H4 (cell line): Measurements from ENCODE around the gene KIF16B. TPM values are rescaled to one million over a fixed set of nuclear protein-coding genes. Genes with fewer than 3 reads are reported as not detected.
A peak's percentile ranks its signal among the peaks of the same experiment; 100 is the strongest.

ENCODE experiments used
- DNase-seq: peaks from one replicate; pipeline ENCODE4 v3.0.0-alpha.2; 2015; ENCODE audit warnings: low spot score
- total RNA-seq: library from RNA; depleted of rRNA; stranded (reverse); fragments of >200 nt; shearing (Covaris generic); gene quantifications from 2 replicates; pipeline ENCODE4 v1.2.3, GENCODE V29; 2014

Gene KIF16B
- total RNA-seq, 1 experiment from 2014 or later = 5.0 TPM

GRCh38 chr20:16437387-16437996, 135.8 kb downstream of the KIF16B start:
- no peak for DNase-seq

GRCh38 chr20:16434062-16434664, 139.1 kb downstream of the KIF16B start:
- DNase-seq = peak; percentile 61

DNA sequence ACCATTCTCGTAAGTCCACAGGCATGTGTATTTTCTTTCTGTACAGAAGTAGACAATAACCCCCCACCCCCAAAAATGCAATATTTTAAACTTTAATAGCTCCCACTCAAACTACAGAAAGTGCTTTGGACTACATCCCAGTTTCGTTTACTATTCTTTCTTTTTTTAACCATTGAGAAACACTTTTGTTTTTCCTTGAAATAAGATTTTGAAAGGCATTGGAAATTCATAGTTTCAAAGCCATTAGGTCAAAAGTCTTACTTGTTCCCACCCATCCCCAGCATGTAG, 140.0 kb downstream of the KIF16B start:
- DNase-seq = no peak

DNA sequence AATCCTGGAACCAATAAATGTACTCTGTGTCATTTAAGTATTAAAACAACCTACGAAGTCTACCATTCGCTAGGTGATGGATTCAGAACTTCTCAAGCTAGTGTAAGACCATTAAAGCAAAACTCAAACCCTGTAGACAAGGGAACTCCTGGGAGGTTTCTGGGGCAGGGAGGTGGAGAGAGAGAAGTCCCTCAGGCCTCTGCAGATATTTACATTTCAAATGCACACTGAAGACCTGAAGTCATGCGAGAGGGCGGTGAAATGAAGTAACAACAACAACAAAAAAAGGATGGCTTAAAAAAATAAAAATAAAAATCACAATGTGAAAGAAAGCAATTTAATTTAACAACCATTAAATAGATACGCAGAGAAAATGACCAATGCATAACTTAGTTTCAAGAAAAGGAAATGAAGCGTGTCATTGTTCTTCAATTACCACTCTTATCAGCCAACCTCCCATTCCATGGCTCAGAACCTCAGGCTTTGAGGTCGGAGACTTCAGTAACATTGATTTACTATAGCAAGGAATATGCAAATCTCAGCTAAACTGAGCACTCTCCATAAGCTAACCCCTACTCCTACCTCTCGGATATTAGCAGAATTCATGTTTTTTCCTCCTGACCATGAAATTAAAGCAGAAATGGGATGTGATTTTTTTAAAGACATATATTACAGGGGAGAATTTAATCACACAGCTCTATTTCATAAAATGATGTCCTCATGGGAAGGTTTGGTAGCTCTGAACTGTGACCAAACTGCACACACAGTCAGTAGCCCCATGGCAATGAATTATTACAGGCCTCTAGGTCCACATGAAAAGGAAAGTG, 140.6 kb downstream of the KIF16B start:
- no peak for DNase-seq

DNA sequence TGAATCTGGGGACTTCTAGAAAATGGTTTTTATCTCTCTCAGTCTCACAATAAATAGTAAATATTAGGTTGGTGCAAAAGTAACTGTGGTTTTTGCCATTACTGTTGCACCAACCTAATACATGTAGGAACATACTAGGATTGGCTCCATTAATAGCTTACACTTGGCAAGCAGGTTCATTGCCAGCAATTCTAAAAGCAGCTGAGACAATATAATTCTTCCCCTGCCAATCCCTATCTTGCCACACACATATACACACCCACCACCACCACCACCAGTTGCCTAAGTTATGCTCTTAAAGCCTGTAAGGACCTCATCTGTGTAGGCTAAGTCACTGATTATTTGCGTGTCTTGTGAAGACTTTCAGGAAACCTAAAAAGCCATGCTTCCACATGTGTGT, 145.1 kb downstream of the KIF16B start:
- no peak for DNase-seq

- no peak for DNase-seq
Observed at GRCh38 chr20:16427571-16427970, 145.7 kb downstream of the KIF16B start.

DNA sequence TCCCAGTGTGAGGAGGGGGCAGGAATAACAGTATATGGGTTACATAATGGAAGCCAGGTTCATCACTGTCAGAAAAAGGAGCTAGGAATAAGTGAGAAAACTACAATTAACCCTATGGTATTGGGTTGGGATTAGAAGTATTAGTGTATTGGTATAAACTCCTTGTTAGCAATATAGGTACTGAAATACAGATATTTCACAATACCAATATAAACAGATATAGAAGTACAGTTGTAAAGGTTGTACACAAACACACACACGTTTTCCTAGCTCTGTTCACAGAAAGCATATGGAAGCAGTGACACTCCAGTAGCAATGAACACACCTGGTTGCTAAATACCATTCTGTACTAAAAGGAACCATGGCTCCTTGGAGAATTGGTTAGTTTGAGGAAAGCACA, 148.5 kb downstream of the KIF16B start:
- DNase-seq = no peak

GRCh38 chr20:16423311-16424212, 149.7 kb downstream of the KIF16B start:
- DNase-seq = peak; percentile 6

DNA sequence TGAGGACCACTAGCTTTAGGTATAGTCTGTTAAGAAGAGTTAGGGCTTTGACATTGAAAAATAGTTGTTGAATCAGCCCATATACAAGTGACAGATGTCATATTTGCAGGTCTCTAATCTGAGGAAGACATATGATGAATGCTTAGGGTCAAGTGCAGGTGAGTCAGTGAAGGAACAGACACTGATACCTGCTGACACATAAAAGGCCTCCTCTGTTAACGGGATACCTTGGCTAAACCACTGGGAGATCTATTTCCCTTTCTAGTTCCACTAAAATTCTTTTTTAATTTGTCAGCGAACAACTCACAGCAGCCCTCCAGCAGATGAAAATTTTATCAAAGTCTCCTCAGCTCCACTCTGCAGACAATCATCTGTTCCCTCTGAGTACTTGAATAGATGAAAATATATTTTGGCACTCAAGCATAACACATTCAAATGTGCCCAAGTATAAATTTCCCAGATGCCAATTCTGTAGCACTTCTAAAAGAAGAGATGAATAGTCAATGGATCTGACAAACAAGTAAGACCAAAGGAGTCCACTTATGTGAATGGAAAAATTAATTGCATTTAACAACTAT, 154.0 kb downstream of the KIF16B start:
- no peak for DNase-seq

DNA sequence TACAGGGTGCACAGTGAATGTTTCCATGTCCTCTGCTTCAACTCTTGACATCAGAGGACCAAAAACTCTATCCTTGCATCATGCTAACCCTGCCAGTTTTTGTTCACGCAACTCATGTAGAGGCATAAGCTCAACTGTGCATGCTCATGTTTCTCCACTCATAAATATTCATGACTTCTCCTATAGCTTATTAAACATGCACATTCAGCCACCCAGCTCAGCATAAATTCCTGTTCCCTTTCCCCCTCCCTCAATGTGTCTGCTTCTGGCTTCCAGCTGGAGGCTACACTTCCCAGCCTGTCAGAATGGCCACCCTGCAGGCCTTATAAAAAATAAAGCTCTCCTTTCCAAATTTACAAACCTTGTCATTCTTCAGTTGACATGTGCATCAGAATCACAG, 154.6 kb downstream of the KIF16B start:
- DNase-seq = no peak

GRCh38 chr20:16417001-16417400, 156.2 kb downstream of the KIF16B start:
- no peak for DNase-seq

- DNase-seq = no peak
Observed at GRCh38 chr20:16415071-16416053, 157.9 kb downstream of the KIF16B start.

DNA sequence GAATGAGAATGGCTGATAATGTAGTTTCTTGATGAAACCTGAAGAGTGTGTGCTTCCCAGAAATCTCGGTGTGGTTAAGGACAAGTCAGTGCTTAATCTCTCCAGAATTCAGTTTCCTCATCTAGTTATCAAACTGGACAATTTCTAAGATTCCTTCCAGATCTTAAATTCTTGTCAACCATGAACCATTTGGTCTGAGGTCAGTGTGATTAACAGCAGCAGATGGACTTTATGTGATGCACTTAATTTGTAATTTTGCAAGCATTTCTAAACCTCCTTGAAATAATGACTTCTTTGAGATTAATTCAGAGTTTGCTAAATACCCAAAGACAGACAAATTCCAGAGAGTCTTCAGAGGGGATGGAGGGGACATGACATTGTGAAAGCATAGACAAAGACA, 160.3 kb downstream of the KIF16B start:
- no peak for DNase-seq

DNA sequence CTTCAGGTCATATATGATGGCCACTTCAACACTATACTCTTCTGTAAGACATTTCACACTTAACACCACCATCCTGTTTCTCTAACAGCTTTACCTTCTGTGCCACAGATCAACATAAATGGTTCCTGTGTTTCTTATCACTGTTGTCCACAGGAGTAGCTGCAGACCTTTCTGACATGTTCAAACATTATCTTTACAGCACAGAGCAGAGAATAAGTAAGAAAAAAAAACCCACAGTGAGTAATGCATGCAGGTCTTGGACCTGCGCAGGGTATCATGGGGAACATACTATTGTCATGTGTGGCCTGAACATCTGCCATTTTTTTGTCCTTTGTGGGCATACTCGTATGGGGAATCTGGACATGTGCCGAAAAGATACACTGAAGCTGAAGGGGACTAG, 161.9 kb downstream of the KIF16B start:
- no peak for DNase-seq

- no peak for DNase-seq
Observed at GRCh38 chr20:16410626-16411025, 162.6 kb downstream of the KIF16B start.

DNA sequence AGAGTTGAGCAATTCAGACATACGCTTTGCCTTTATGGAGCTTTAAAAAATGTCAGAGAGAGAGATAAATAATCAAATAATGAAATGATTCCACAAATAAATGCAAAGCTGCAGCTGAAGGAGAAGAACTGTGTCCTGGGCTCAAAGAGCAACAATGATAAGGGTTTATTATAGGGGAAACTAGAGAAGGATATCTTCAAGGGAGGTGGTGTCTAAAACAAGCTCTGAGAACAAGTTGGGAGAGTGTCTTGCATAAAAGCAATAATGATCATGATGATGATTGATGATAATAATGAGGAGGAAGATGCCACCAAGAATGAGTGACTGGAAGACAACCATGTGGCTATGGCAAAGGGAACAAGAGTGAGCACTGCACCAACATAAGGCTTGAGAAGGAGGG, 164.3 kb downstream of the KIF16B start:
- no peak for DNase-seq

GRCh38 chr20:16407251-16408067, 165.8 kb downstream of the KIF16B start:
- no peak for DNase-seq

DNA sequence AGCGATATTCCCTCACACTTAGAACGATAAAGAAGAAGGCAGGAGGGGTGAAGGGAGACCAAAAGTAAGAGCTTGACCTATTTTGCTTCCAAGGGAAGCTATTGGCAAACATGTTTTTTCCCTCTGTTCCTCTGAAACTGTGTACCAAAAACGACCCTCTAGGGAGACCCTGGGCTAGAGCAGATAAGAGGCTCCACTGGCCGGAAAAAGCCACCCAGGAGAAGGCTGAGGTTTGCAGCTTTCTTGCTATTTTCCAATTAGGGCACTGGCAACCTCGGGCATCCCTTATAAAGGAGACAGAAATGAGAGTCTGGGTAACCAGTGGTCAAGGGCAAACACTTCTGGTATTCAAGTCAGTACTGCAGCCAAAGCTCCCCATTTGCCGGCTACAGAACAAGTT, 168.0 kb downstream of the KIF16B start:
- DNase-seq = no peak

- DNase-seq = no peak
Observed at GRCh38 chr20:16404640-16405039, 168.6 kb downstream of the KIF16B start.

DNA sequence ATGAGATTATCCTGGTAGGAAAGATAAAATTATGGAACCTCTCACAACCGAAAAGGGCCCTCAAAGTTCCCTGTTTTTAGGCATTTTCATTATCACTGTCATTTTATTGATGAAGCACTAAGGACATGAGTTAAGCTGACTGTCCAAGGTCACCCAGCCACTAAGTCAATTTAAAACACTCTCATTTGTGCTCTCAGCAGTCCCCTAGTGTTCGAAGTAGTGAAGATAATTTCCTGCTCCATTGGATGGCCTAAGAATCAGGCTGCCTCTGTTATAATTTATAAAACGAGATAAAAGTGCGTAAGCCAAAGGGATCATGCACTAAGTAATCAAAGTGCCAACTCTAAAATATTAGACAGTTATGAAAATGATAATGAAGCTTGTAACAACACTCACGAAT, 169.1 kb downstream of the KIF16B start:
- DNase-seq = no peak
